ENCODE measurements around the gene BOLA3.

- TF ChIP-seq CTCF (IDR thresholded peaks at IDR 0.05) (no peak), POLR2A (IDR thresholded peaks at IDR 0.05) (no peak)
Measured at GRCh38 chr2:74128206-74128605, 19.5 kb downstream of the BOLA3 start.
